Measurements from ENCODE around the gene INTS14. TPM values are rescaled to one million over a fixed set of nuclear protein-coding genes. Genes with fewer than 3 reads are reported as not detected.

Gene INTS14
- total and polyA plus RNA-seq, 2 of the 8 experiments (the other 6 are each of a cell fraction or from before 2014, with no cell fraction given): 33.1 to 33.7 TPM

GRCh38 chr15:65559941-65560340 lies 51.0 kb downstream of the INTS14 start:
- Histone ChIP-seq H2BK20ac (ENCODE audit: low read length) (no peak overlapping the region), H3K23ac (ENCODE audit: insufficient read length) (no peak overlapping the region), H3K4me3 (ENCODE audit: extremely low read depth in 1 of 4, insufficient read depth in 2 of 4, low read depth in 3 of 4, low read length in 4 of 4) (no peak overlapping the region), H3K56ac (replicated peaks; ENCODE audit: insufficient read length, low read depth, low read length) (no peak overlapping the region), H3K27me3 (replicated peaks in 1 of 4; ENCODE audit: control insufficient read depth in 3 of 4, extremely low read depth in 1 of 4, insufficient read depth in 3 of 4, low read length in 3 of 4) (no peaks in the 10 kb centered on the region), H2AK5ac (ENCODE audit: low read depth, low read length) (no peak overlapping the region), H3K79me2 (ENCODE audit: control insufficient read depth in 1 of 2, insufficient read depth in 2 of 2, low read length in 2 of 2) (no peaks in the 10 kb centered on the region; a peak in 1 of 4 replicates), H3K27ac (ENCODE audit: low read depth, low read length) (no peak overlapping the region), H3K18ac (ENCODE audit: extremely low read depth, low read length) (no peak overlapping the region), H4K20me1 (replicated peaks in 1 of 2; ENCODE audit: control insufficient read depth in 1 of 2, insufficient read depth in 2 of 2, low read length in 2 of 2) (peaks cover 0 to 4% of the 10 kb centered on the region in 2 experiments), H3K36me3 (ENCODE audit: control insufficient read depth in 2 of 4, insufficient read depth in 4 of 4, low read length in 3 of 4) (peaks cover 24 to 76% (median 53%) of the 10 kb centered on the region in 4 experiments), H3K4me2 (ENCODE audit: insufficient read depth in 1 of 2, low read depth in 2 of 2, low read length in 2 of 2) (no peak overlapping the region), H3K9ac (replicated peaks in 1 of 4; ENCODE audit: extremely low read depth in 1 of 4, low read depth in 3 of 4, low read length in 3 of 4) (no peak overlapping the region), H2BK5ac (ENCODE audit: low read depth, low read length) (no peak overlapping the region), H4K91ac (replicated peaks; ENCODE audit: insufficient read length, low read length) (no peak overlapping the region), H2AFZ (ENCODE audit: low read length) (no peak overlapping the region), H3K14ac (ENCODE audit: insufficient read length) (no peak overlapping the region), H2BK120ac (replicated peaks; ENCODE audit: low read depth, low read length) (no peak overlapping the region), H2BK15ac (ENCODE audit: low read length) (no peak overlapping the region), H3K79me1 (ENCODE audit: low read depth, low read length) (peaks cover 7% of the 10 kb centered on the region), H3K4ac (replicated peaks; ENCODE audit: insufficient read length, low read depth, low read length) (no peak overlapping the region), H4K8ac (ENCODE audit: extremely low read depth, insufficient read depth, low read length) (no peak overlapping the region), H4K5ac (ENCODE audit: insufficient read length, low read depth, low read length) (no peak overlapping the region), H2BK12ac (ENCODE audit: low read depth, low read length) (no peak overlapping the region), H3K23me2 (ENCODE audit: low read depth, low read length) (no peaks in the 10 kb centered on the region), H3K4me1 (replicated peaks in 1 of 4; ENCODE audit: control insufficient read depth in 3 of 4, insufficient read depth in 4 of 4, low read length in 3 of 4) (no peaks in the 10 kb centered on the region), H3K9me3 (ENCODE audit: insufficient read depth in 2 of 2, low read depth in 1 of 2, low read length in 1 of 2) (0 out of 4 replicates have a peak, but pooled peaks cover 0 to under 1% of the 10 kb centered on the region in 2 experiments)
- FAIRE-seq (no peak), DNase-seq (ENCODE audit: low read depth in 1 of 2, low spot score in 2 of 2) (no peak)
- ChIA-PET CTCF (ENCODE audit: partially characterized antibody) (no interaction called here), POLR2A (ENCODE audit: partially characterized antibody) (no interaction called here)
- no peak for TF ChIP-seq RXRA (IDR thresholded peaks at IDR 0.05; ENCODE audit: insufficient read depth, low read depth, low read length)
- no peak for TF ChIP-seq TBP (IDR thresholded peaks at IDR 0.05; ENCODE audit: low read depth, low read length)
- no peak for TF ChIP-seq USF2 (IDR thresholded peaks at IDR 0.05; ENCODE audit: low read length)
- TF ChIP-seq KDM4A (IDR thresholded peaks at IDR 0.05; ENCODE audit: low read depth, low read length, severe bottlenecking): no peak
- no peak for TF ChIP-seq SIN3A (conservative IDR thresholded peaks at IDR 0.05 in 1 of 2, IDR thresholded peaks at IDR 0.05 in 1 of 2; ENCODE audit: low read depth in 1 of 2, low read length in 2 of 2)
- no peak for TF ChIP-seq KDM5A (IDR thresholded peaks at IDR 0.05; ENCODE audit: low read length)
- no peak for TF ChIP-seq SP4 (IDR thresholded peaks at IDR 0.05; ENCODE audit: low read length)
- no peak for TF ChIP-seq EZH2 (IDR thresholded peaks at IDR 0.05; ENCODE audit: low read depth, low read length, severe bottlenecking)
- no peak for TF ChIP-seq TEAD4 (IDR thresholded peaks at IDR 0.05; ENCODE audit: low read depth, low read length)
- no peak for TF ChIP-seq CHD1 (IDR thresholded peaks at IDR 0.05; ENCODE audit: low read depth, low read length)
- no peak for TF ChIP-seq BRCA1 (IDR thresholded peaks at IDR 0.05; ENCODE audit: low read depth, low read length)
- no peak for TF ChIP-seq FOSL1 (IDR thresholded peaks at IDR 0.05; ENCODE audit: insufficient read depth, low read depth, low read length)
- TF ChIP-seq SRF (IDR thresholded peaks at IDR 0.05; ENCODE audit: low read depth, low read length): no peak
- TF ChIP-seq SP1 (IDR thresholded peaks at IDR 0.05; ENCODE audit: low read depth, low read length): no peak
- TF ChIP-seq HDAC2 (IDR thresholded peaks at IDR 0.05; ENCODE audit: borderline replicate concordance in 1 of 2, low read depth in 2 of 2, low read length in 2 of 2): no peak
